Activated CD4-positive, alpha-beta memory T cell treated with anti-CD3 and anti-CD28 coated beads for 36 hours (primary cell): ENCODE measurements around the gene MLNR. TPM values are rescaled to one million over a fixed set of nuclear protein-coding genes. Genes with fewer than 3 reads are reported as not detected.

Experiments used
- CTCF ChIA-PET: fragments of 350-600 bp; sonication (Branson Sonifier 250); formaldehyde crosslinking; loops from one replicate; lab custom pipeline; 2021; ENCODE audit warnings: antibody characterized with exemption, inconsistent platforms; lab: Charles Lee
- POLR2A ChIA-PET: fragments of 350-600 bp; sonication (Branson Sonifier 250); formaldehyde crosslinking; loops from one replicate; lab custom pipeline; 2021; ENCODE audit warnings: antibody characterized with exemption; lab: Charles Lee
- DNase-seq: peaks from one replicate; pipeline ENCODE4 v3.0.0-alpha.2; 2020
- H3K27ac Mint-ChIP-seq: one replicate; pipeline ENCODE4 v1.8.0; 2021; ENCODE audit warnings: mixed read lengths
- H3K27me3 Mint-ChIP-seq: one replicate; pipeline ENCODE4 v1.8.0; 2021; ENCODE audit warnings: mixed read lengths
- H3K36me3 Mint-ChIP-seq: one replicate; pipeline ENCODE4 v1.8.0; 2021; ENCODE audit warnings: mixed read lengths
- H3K4me1 Mint-ChIP-seq: one replicate; pipeline ENCODE4 v1.8.0; 2021; ENCODE audit warnings: low read depth, mixed read lengths
- H3K4me3 Mint-ChIP-seq: one replicate; pipeline ENCODE4 v1.8.0; 2021; ENCODE audit warnings: mild to moderate bottlenecking, mixed read lengths
- H3K9me3 Mint-ChIP-seq: one replicate; pipeline ENCODE4 v1.8.0; 2021; ENCODE audit warnings: mixed read lengths
- intact Hi-C: fragments of 100-400 bp; cut with micrococcal nuclease; formaldehyde crosslinking; loops from one replicate; pipeline ENCODE4 v1.15.1; 2023
- total RNA-seq, 2 experiments: library from RNA; stranded (reverse); gene quantifications; one replicate each; pipeline ENCODE4 v1.2.3, GENCODE V29; 2021

Gene MLNR
- not detected for total RNA-seq

- intact Hi-C loops, result no loop called here
- peaks cover 2% of the 10 kb centered on the region for H3K36me3 Mint-ChIP-seq
- peak within 1 kb of the TSS; percentile 52 for H3K4me3 Mint-ChIP-seq
- DNase-seq, result peak; percentile 58
- peaks cover 52% of the 10 kb centered on the region for H3K27me3 Mint-ChIP-seq
- H3K4me1 Mint-ChIP-seq, result peaks cover 6% of the 10 kb centered on the region
- POLR2A ChIA-PET, result no interaction called here
- CTCF ChIA-PET, result interaction anchor here (0.7 to 2.0 kb wide), 2 partner anchors 20 to 191 kb away, joined by 3 to 5 read pairs; no protein-coding TSS in a partner anchor
- no peaks in the 10 kb centered on the region for H3K9me3 Mint-ChIP-seq
- no peak within 1 kb of the TSS for H3K27ac Mint-ChIP-seq
These were observed at the start of gene MLNR for GRCh38 chr13:49220036-49220855. TSS of gene MLNR (plus strand) at chr13:49220338. CDS start at chr13:49220338, 0 bp downstream.

- CTCF ChIA-PET, result no interaction called here
- Mint-ChIP-seq H3K36me3 (peaks cover 27% of the 10 kb centered on the region), H3K4me3 (no peak overlapping the region), H3K4me1 (no peaks in the 10 kb centered on the region), H3K9me3 (no peaks in the 10 kb centered on the region), H3K27me3 (no peaks in the 10 kb centered on the region), H3K27ac (no peak overlapping the region)
- no peak for DNase-seq
- POLR2A ChIA-PET, result no interaction called here
- intact Hi-C loops, result no loop called here
These were observed 48.8 kb upstream of the MLNR start for GRCh38 chr13:49171359-49171758.

GRCh38 chr13:49183672-49184325, 36.3 kb upstream of the MLNR start:
- Mint-ChIP-seq H3K36me3 (peaks cover 35% of the 10 kb centered on the region), H3K4me3 (no peak overlapping the region), H3K27me3 (no peaks in the 10 kb centered on the region), H3K9me3 (no peaks in the 10 kb centered on the region), H3K27ac (no peak overlapping the region), H3K4me1 (peaks cover 7% of the 10 kb centered on the region)
- ChIA-PET POLR2A (no interaction called here), CTCF (no interaction called here)
- DNase-seq, result no peak
- intact Hi-C loops, result no loop called here

GRCh38 chr13:49184621-49185020, 35.5 kb upstream of the MLNR start:
- intact Hi-C loops, result no loop called here
- Mint-ChIP-seq H3K9me3 (no peaks in the 10 kb centered on the region), H3K27me3 (no peaks in the 10 kb centered on the region), H3K27ac (no peak overlapping the region), H3K4me3 (no peak overlapping the region), H3K36me3 (peaks cover 31% of the 10 kb centered on the region), H3K4me1 (peaks cover 7% of the 10 kb centered on the region)
- CTCF ChIA-PET, result no interaction called here
- POLR2A ChIA-PET, result no interaction called here
- DNase-seq, result no peak

- ChIA-PET POLR2A (no interaction called here), CTCF (no interaction called here)
- Mint-ChIP-seq H3K27ac (no peak overlapping the region), H3K27me3 (no peaks in the 10 kb centered on the region), H3K36me3 (peaks cover 29% of the 10 kb centered on the region), H3K4me3 (no peak overlapping the region), H3K9me3 (no peaks in the 10 kb centered on the region), H3K4me1 (peaks cover 7% of the 10 kb centered on the region)
- intact Hi-C loops, result no loop called here
- DNase-seq, result peak; percentile 15
These were observed 34.9 kb upstream of the MLNR start for GRCh38 chr13:49185264-49185663.

GRCh38 chr13:49190901-49191300, 29.2 kb upstream of the MLNR start:
- CTCF ChIA-PET, result no interaction called here
- no peak for DNase-seq
- Mint-ChIP-seq H3K9me3 (no peaks in the 10 kb centered on the region), H3K27ac (no peak overlapping the region), H3K4me1 (no peaks in the 10 kb centered on the region), H3K27me3 (no peaks in the 10 kb centered on the region), H3K36me3 (peaks cover 32% of the 10 kb centered on the region), H3K4me3 (no peak overlapping the region)
- intact Hi-C loops, result no loop called here
- POLR2A ChIA-PET, result interaction anchor here (0.6 kb wide), 1 partner anchor 81 kb away, joined by 3 read pairs; no protein-coding TSS in a partner anchor

GRCh38 chr13:49206641-49207040, 13.5 kb upstream of the MLNR start:
- H3K9me3 Mint-ChIP-seq, result no peaks in the 10 kb centered on the region
- intact Hi-C loops, result no loop called here
- CTCF ChIA-PET, result no interaction called here

GRCh38 chr13:49208619-49209018, 11.5 kb upstream of the MLNR start:
- Mint-ChIP-seq H3K4me1 (no peaks in the 10 kb centered on the region), H3K27ac (no peak overlapping the region), H3K36me3 (peaks cover 23% of the 10 kb centered on the region), H3K27me3 (no peaks in the 10 kb centered on the region), H3K4me3 (no peak overlapping the region), H3K9me3 (no peaks in the 10 kb centered on the region)
- CTCF ChIA-PET, result no interaction called here
- POLR2A ChIA-PET, result no interaction called here
- intact Hi-C loops, result no loop called here
- DNase-seq, result no peak

More at GRCh38 chr13:49206641-49207040, 13.5 kb upstream of the MLNR start:
- H3K4me3 Mint-ChIP-seq, result no peak overlapping the region
- no peaks in the 10 kb centered on the region for H3K4me1 Mint-ChIP-seq
- no peak for DNase-seq
- POLR2A ChIA-PET, result no interaction called here
- H3K36me3 Mint-ChIP-seq, result peaks cover 24% of the 10 kb centered on the region
- no peaks in the 10 kb centered on the region for H3K27me3 Mint-ChIP-seq
- no peak overlapping the region for H3K27ac Mint-ChIP-seq

- Mint-ChIP-seq H3K9me3 (no peaks in the 10 kb centered on the region), H3K4me3 (no peak overlapping the region), H3K27me3 (no peaks in the 10 kb centered on the region), H3K4me1 (peaks cover 9% of the 10 kb centered on the region), H3K36me3 (peaks cover 16% of the 10 kb centered on the region), H3K27ac (no peak overlapping the region)
- intact Hi-C loops, result no loop called here
- POLR2A ChIA-PET, result no interaction called here
- no peak for DNase-seq
- CTCF ChIA-PET, result no interaction called here
These were observed 10.0 kb upstream of the MLNR start for GRCh38 chr13:49210114-49210513.

- Mint-ChIP-seq H3K27ac (no peak overlapping the region), H3K27me3 (no peaks in the 10 kb centered on the region), H3K36me3 (peaks cover 14% of the 10 kb centered on the region), H3K9me3 (no peaks in the 10 kb centered on the region), H3K4me3 (no peak overlapping the region), H3K4me1 (peaks cover 12% of the 10 kb centered on the region)
- ChIA-PET CTCF (no interaction called here), POLR2A (no interaction called here)
- intact Hi-C loops, result no loop called here
- DNase-seq, result no peak
These were observed 9.5 kb upstream of the MLNR start for GRCh38 chr13:49210669-49211068.

- H3K27ac Mint-ChIP-seq, result no peak overlapping the region
- H3K9me3 Mint-ChIP-seq, result no peaks in the 10 kb centered on the region
- H3K4me3 Mint-ChIP-seq, result no peak overlapping the region
- H3K4me1 Mint-ChIP-seq, result peaks cover 12% of the 10 kb centered on the region
- ChIA-PET POLR2A (no interaction called here), CTCF (interaction anchor here (0.6 to 1.8 kb wide), 2 partner anchors 25 to 67 kb away, joined by 3 to 14 read pairs; no protein-coding TSS in a partner anchor)
- DNase-seq, result no peak
- intact Hi-C loops, result no loop called here
- peaks cover 14% of the 10 kb centered on the region for H3K27me3 Mint-ChIP-seq
- H3K36me3 Mint-ChIP-seq, result peaks cover 7% of the 10 kb centered on the region
These were observed 6.6 kb upstream of the MLNR start for GRCh38 chr13:49213539-49213938.
